Keratinocyte (primary cell): ENCODE results near the gene OPTC. TPM values are rescaled to one million over a fixed set of nuclear protein-coding genes. Genes with fewer than 3 reads are reported as not detected.

Experiments
- DNase-seq: peaks from one replicate; pipeline ENCODE4 v3.0.0-alpha.2; 2011; ENCODE audit warnings: low read depth, missing footprints, low spot score
- FAIRE-seq: peaks from 2 replicates; lab custom pipeline; 2011; peaks lifted over from hg19 to GRCh38; lab: Jason Lieb, UNC
- H2AFZ ChIP-seq: 2 replicates; pipeline ENCODE4 v1.6.0; 2012; ENCODE audit warnings: low read length, control low read depth, inconsistent platforms; ENCODE audit not compliant: control insufficient read depth
- H3K27ac ChIP-seq: 2 replicates; pipeline ENCODE4 v1.5.1; 2011; ENCODE audit warnings: low read length; ENCODE audit not compliant: control insufficient read depth, insufficient read depth
- H3K27me3 ChIP-seq: 3 replicates; pipeline ENCODE4 v1.6.0; 2011; ENCODE audit warnings: low read length; ENCODE audit not compliant: control insufficient read depth, insufficient read depth; ENCODE audit errors: extremely low read depth
- H3K36me3 ChIP-seq, 2 experiments: 2 replicates in 1 of 2; 3 replicates in 1 of 2; pipeline ENCODE4 v1.5.1; 2011; ENCODE audit warnings: low read length in 2 of 2, mild to moderate bottlenecking in 1 of 2; ENCODE audit not compliant: control insufficient read depth in 2 of 2, insufficient read depth in 2 of 2; ENCODE audit errors: extremely low read depth in 1 of 2
- H3K4me1 ChIP-seq: 3 replicates; pipeline ENCODE4 v1.5.1; 2011; ENCODE audit warnings: low read length; ENCODE audit not compliant: control insufficient read depth, insufficient read depth; ENCODE audit errors: extremely low read depth
- H3K4me2 ChIP-seq: 3 replicates; pipeline ENCODE4 v1.6.0; 2011; ENCODE audit warnings: low read depth, low read length; ENCODE audit not compliant: control insufficient read depth, insufficient read depth; ENCODE audit errors: extremely low read depth
- H3K4me3 ChIP-seq, 3 experiments: fragments of 200-600 bp in 1 of 3; sonication (generic) in 1 of 3; 2 replicates in 2 of 3; 3 replicates in 1 of 3; pipeline ENCODE4 v1.5.1; 2011 to 2016; ENCODE audit warnings: low read length in 3 of 3, mild to moderate bottlenecking in 3 of 3, control low read depth in 2 of 3, inconsistent platforms in 1 of 3, low read depth in 1 of 3, mixed read lengths in 1 of 3, mixed run types in 1 of 3, moderate library complexity in 1 of 3; ENCODE audit not compliant: control insufficient read depth in 2 of 3, insufficient read depth in 2 of 3; ENCODE audit errors: extremely low read depth in 1 of 3
- H3K79me2 ChIP-seq: 2 replicates; pipeline ENCODE4 v1.6.0; 2012; ENCODE audit warnings: low read length; ENCODE audit not compliant: control insufficient read depth, insufficient read depth
- H3K9ac ChIP-seq: 3 replicates; pipeline ENCODE4 v1.6.0; 2011; ENCODE audit warnings: low read length; ENCODE audit not compliant: control insufficient read depth, insufficient read depth; ENCODE audit errors: extremely low read depth
- H3K9me1 ChIP-seq: 3 replicates; pipeline ENCODE4 v1.6.0; 2011; ENCODE audit warnings: low read length; ENCODE audit not compliant: control insufficient read depth, insufficient read depth; ENCODE audit errors: extremely low read depth
- H3K9me3 ChIP-seq: 2 replicates; pipeline ENCODE4 v1.5.1; 2012; ENCODE audit warnings: low read depth, low read length; ENCODE audit not compliant: control insufficient read depth
- H4K20me1 ChIP-seq: 3 replicates; pipeline ENCODE4 v1.6.0; 2011; ENCODE audit warnings: low read length; ENCODE audit not compliant: control insufficient read depth, insufficient read depth; ENCODE audit errors: extremely low read depth
- EZH2 ChIP-seq: IDR thresholded peaks from one replicate; pipeline ENCODE4 v1.6.1; 2012; ENCODE audit warnings: inconsistent platforms, mild to moderate bottlenecking, low read length, moderate library complexity
- dilution Hi-C: fragments of 300-500 bp; cut with MboI; formaldehyde crosslinking; loops from one replicate; pipeline ENCODE4 v1.7.0; 2020; ENCODE audit warnings: low sequenced_read_pairs; ENCODE audit not compliant: extremely low pct_ligation_motif_present
- polyA plus RNA-seq, 5 experiments: library from polyadenylated mRNA; depleted of rRNA in 3 of 5; stranded (reverse) in 3 of 5; stranded (forward) in 1 of 5; unstranded in 1 of 5; fragments of >200 nt; gene quantifications; 1 replicate in 1 of 5; 2 replicates in 3 of 5; 3 replicates in 1 of 5; pipeline versions ENCODE4 v1.2.1 to v1.2.3, GENCODE V29; 2011 to 2012; ENCODE audit warnings: missing spikeins in 2 of 5, low read depth in 1 of 5, low replicate concordance in 1 of 5
- TF ChIP-seq, protein P1 (sequence below), 3 experiments: IDR thresholded peaks in 1 of 3; conservative IDR thresholded peaks in 1 of 3; optimal IDR thresholded peaks in 1 of 3; 2 replicates in 2 of 3; 3 replicates in 1 of 3; pipeline versions ENCODE3 to v1.5.1; 2011; ENCODE audit warnings: low read length in 3 of 3, mild to moderate bottlenecking in 3 of 3, moderate library complexity in 2 of 3, control low read depth in 1 of 3, inconsistent platforms in 1 of 3; ENCODE audit not compliant: insufficient read depth in 2 of 3; ENCODE audit errors: extremely low read depth in 1 of 3

OPTC gene
- polyA plus RNA-seq, 1 donor (not counting 4 experiments of a cell fraction or from before 2014, with no cell fraction given), result not detected

DNA sequence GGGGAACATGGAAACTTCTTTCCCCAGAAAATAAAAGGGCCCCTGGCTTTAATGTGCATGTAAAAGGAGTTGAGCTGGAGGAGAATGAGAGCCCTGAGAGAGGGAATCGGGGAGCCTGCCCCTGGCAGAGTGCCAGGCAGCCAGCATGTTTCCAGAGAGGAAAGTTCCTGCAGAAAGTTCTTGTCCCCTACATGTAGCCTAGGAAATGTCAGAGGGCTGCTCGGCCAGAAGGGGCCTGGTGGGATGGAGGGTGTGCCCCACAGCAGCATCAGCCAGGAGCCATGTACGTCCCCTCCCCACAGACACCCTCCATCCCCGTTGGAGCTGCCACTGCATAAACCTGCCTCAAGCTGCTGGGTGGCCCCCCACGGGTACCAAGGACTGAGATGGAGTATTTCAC lies 23.7 kb upstream of the OPTC start:
- DNase-seq, result no peak
- peaks cover 4% of the 10 kb centered on the region for H3K4me1 ChIP-seq
- no peak overlapping the region for H3K27ac ChIP-seq
- H3K9me1 ChIP-seq, result no peaks in the 10 kb centered on the region
- no peak overlapping the region for H2AFZ ChIP-seq
- TF ChIP-seq, protein P1, sequence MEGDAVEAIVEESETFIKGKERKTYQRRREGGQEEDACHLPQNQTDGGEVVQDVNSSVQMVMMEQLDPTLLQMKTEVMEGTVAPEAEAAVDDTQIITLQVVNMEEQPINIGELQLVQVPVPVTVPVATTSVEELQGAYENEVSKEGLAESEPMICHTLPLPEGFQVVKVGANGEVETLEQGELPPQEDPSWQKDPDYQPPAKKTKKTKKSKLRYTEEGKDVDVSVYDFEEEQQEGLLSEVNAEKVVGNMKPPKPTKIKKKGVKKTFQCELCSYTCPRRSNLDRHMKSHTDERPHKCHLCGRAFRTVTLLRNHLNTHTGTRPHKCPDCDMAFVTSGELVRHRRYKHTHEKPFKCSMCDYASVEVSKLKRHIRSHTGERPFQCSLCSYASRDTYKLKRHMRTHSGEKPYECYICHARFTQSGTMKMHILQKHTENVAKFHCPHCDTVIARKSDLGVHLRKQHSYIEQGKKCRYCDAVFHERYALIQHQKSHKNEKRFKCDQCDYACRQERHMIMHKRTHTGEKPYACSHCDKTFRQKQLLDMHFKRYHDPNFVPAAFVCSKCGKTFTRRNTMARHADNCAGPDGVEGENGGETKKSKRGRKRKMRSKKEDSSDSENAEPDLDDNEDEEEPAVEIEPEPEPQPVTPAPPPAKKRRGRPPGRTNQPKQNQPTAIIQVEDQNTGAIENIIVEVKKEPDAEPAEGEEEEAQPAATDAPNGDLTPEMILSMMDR (optimal IDR thresholded peaks at IDR 0.05 in 1 of 3, IDR thresholded peaks at IDR 0.05 in 1 of 3, conservative IDR thresholded peaks at IDR 0.05 in 1 of 3; ENCODE audit: extremely low read depth in 1 of 3, insufficient read depth in 2 of 3, low read length in 3 of 3), result no peak
- no peak for TF ChIP-seq EZH2
- no peak overlapping the region for H3K9ac ChIP-seq
- no peak overlapping the region for H3K4me3 ChIP-seq
- H4K20me1 ChIP-seq, result no peaks in the 10 kb centered on the region
- H3K4me2 ChIP-seq, result no peak overlapping the region
- dilution Hi-C loops, result loop anchor here (25.0 kb wide), 1 partner anchor 108 kb away; the partner anchor contains the start of gene FMOD
- H3K27me3 ChIP-seq, result peaks cover 9% of the 10 kb centered on the region
- no peaks in the 10 kb centered on the region for H3K9me3 ChIP-seq
- no peaks in the 10 kb centered on the region for H3K36me3 ChIP-seq
- no peak for FAIRE-seq
- H3K79me2 ChIP-seq, result no peaks in the 10 kb centered on the region

DNA sequence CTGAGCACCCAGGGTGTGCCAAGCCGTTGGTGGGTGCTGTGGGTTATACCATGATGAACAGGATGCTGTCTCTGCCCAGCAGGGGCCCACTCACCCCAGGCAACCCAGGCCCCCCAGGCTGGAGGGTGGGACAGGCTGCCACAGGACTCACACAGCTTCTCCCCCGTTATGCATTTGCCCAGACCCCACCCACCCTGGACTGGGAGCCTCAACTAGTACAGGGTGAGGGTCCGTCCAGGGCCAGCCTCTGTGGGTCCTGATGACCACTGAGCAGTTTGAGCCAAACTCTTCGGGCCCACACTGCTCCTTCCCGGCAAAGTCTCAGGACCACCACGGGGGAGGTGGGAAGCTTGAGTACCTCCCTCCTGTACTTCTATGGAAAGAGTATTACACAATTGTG lies 22.1 kb upstream of the OPTC start:
- Histone ChIP-seq H3K4me1 (peaks cover 5% of the 10 kb centered on the region), H4K20me1 (no peaks in the 10 kb centered on the region), H3K9me1 (no peaks in the 10 kb centered on the region), H3K9ac (no peak overlapping the region), H3K36me3 (no peaks in the 10 kb centered on the region), H3K27ac (no peak overlapping the region), H3K4me2 (no peak overlapping the region), H2AFZ (no peak overlapping the region), H3K27me3 (peaks cover 9% of the 10 kb centered on the region), H3K4me3 (no peak overlapping the region), H3K79me2 (no peaks in the 10 kb centered on the region), H3K9me3 (no peaks in the 10 kb centered on the region)
- dilution Hi-C loops, result loop anchor here (25.0 kb wide), 1 partner anchor 110 kb away; the partner anchor contains the start of gene FMOD
- DNase-seq (no peak), FAIRE-seq (no peak)
- TF ChIP-seq EZH2, result no peak
- TF ChIP-seq, protein P1 (optimal IDR thresholded peaks at IDR 0.05 in 1 of 3, IDR thresholded peaks at IDR 0.05 in 1 of 3, conservative IDR thresholded peaks at IDR 0.05 in 1 of 3; ENCODE audit: extremely low read depth in 1 of 3, insufficient read depth in 2 of 3, low read length in 3 of 3), result no peak
